ENCODE results near the gene PLPPR4. TPM values are rescaled to one million over a fixed set of nuclear protein-coding genes. Genes with fewer than 3 reads are reported as not detected.
"Not testable (repeated sequence)": the region's sequence is repeated elsewhere in the genome, so short reads cannot be mapped to it uniquely, and the experiment has no call there.

Gene PLPPR4
- polyA plus RNA-seq, 1 donor (not counting 4 experiments of a cell fraction or from before 2014, with no cell fraction given): not detected

- FAIRE-seq (no peak), DNase-seq (ENCODE audit: low read depth, low spot score) (no peak)
- Histone ChIP-seq H3K4me2 (ENCODE audit: control insufficient read depth, extremely low read depth, insufficient read depth, low read depth, low read length) (no peak overlapping the region), H3K4me1 (ENCODE audit: control insufficient read depth, extremely low read depth, insufficient read depth, low read length) (no peaks in the 10 kb centered on the region), H3K36me3 (ENCODE audit: control insufficient read depth in 2 of 2, extremely low read depth in 1 of 2, insufficient read depth in 2 of 2, low read length in 2 of 2) (no peaks in the 10 kb centered on the region), H3K4me3 (ENCODE audit: control insufficient read depth in 2 of 3, extremely low read depth in 1 of 3, insufficient read depth in 2 of 3, low read depth in 1 of 3, low read length in 3 of 3) (no peak overlapping the region), H3K27me3 (ENCODE audit: control insufficient read depth, extremely low read depth, insufficient read depth, low read length) (no peaks in the 10 kb centered on the region), H2AFZ (ENCODE audit: control insufficient read depth, low read length) (no peak overlapping the region), H3K9me1 (ENCODE audit: control insufficient read depth, extremely low read depth, insufficient read depth, low read length) (no peaks in the 10 kb centered on the region), H3K79me2 (ENCODE audit: control insufficient read depth, insufficient read depth, low read length) (no peaks in the 10 kb centered on the region), H3K9ac (ENCODE audit: control insufficient read depth, extremely low read depth, insufficient read depth, low read length) (no peak overlapping the region), H4K20me1 (ENCODE audit: control insufficient read depth, extremely low read depth, insufficient read depth, low read length) (no peaks in the 10 kb centered on the region), H3K27ac (ENCODE audit: control insufficient read depth, insufficient read depth, low read length) (no peak overlapping the region), H3K9me3 (ENCODE audit: control insufficient read depth, low read depth, low read length) (no peaks in the 10 kb centered on the region)
- TF ChIP-seq EZH2 (IDR thresholded peaks at IDR 0.05; ENCODE audit: low read length) (no peak), CTCF (optimal IDR thresholded peaks at IDR 0.05 in 1 of 3, IDR thresholded peaks at IDR 0.05 in 1 of 3, conservative IDR thresholded peaks at IDR 0.05 in 1 of 3; ENCODE audit: extremely low read depth in 1 of 3, insufficient read depth in 2 of 3, low read length in 3 of 3) (no peak)
- dilution Hi-C loops (cut with MboI; ENCODE audit: extremely low pct_ligation_motif_present, low sequenced_read_pairs): no loop called here
These were observed 16.8 kb downstream of the PLPPR4 start for GRCh38 chr1:99281105-99281504.

DNA sequence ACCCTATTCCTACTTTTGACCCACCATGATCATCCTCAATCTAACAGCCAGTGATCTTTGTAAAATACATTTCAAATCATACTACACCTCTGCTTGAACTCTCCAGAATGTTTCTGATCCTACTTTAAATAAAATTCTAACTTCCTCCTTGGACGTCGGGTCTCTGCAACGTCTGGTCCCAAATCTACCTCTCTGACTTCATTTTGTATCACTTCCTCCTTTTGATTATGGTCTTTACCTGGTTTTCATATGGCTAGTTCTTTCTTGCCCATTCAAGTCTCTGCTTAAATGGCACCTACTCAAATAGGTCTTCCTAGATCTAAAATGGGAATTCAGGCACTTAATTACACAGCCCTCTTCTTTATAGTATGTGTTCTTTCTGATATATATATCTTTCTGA, 18.2 kb downstream of the PLPPR4 start:
- H3K79me2 ChIP-seq (ENCODE audit: control insufficient read depth, insufficient read depth, low read length): no peaks in the 10 kb centered on the region
- H3K27ac ChIP-seq (ENCODE audit: control insufficient read depth, insufficient read depth, low read length): no peak overlapping the region
- DNase-seq (ENCODE audit: low read depth, low spot score): no peak
- no peaks in the 10 kb centered on the region for H4K20me1 ChIP-seq (ENCODE audit: control insufficient read depth, extremely low read depth, insufficient read depth, low read length)
- no peak for TF ChIP-seq CTCF (optimal IDR thresholded peaks at IDR 0.05 in 1 of 3, IDR thresholded peaks at IDR 0.05 in 1 of 3, conservative IDR thresholded peaks at IDR 0.05 in 1 of 3; ENCODE audit: extremely low read depth in 1 of 3, insufficient read depth in 2 of 3, low read length in 3 of 3)
- TF ChIP-seq EZH2 (IDR thresholded peaks at IDR 0.05; ENCODE audit: low read length): no peak
- H3K4me2 ChIP-seq (ENCODE audit: control insufficient read depth, extremely low read depth, insufficient read depth, low read depth, low read length): no peak overlapping the region
- H3K9me3 ChIP-seq (ENCODE audit: control insufficient read depth, low read depth, low read length): no peaks in the 10 kb centered on the region
- no peak for FAIRE-seq
- H3K4me1 ChIP-seq (ENCODE audit: control insufficient read depth, extremely low read depth, insufficient read depth, low read length): no peaks in the 10 kb centered on the region
- no peaks in the 10 kb centered on the region for H3K9me1 ChIP-seq (ENCODE audit: control insufficient read depth, extremely low read depth, insufficient read depth, low read length)
- no peak overlapping the region for H3K9ac ChIP-seq (ENCODE audit: control insufficient read depth, extremely low read depth, insufficient read depth, low read length)
- H3K36me3 ChIP-seq (ENCODE audit: control insufficient read depth in 2 of 2, extremely low read depth in 1 of 2, insufficient read depth in 2 of 2, low read length in 2 of 2): no peaks in the 10 kb centered on the region
- no peak overlapping the region for H3K4me3 ChIP-seq (ENCODE audit: control insufficient read depth in 2 of 3, extremely low read depth in 1 of 3, insufficient read depth in 2 of 3, low read depth in 1 of 3, low read length in 3 of 3)
- no peak overlapping the region for H2AFZ ChIP-seq (ENCODE audit: control insufficient read depth, low read length)
- dilution Hi-C loops (cut with MboI; ENCODE audit: extremely low pct_ligation_motif_present, low sequenced_read_pairs): no loop called here
- H3K27me3 ChIP-seq (ENCODE audit: control insufficient read depth, extremely low read depth, insufficient read depth, low read length): no peaks in the 10 kb centered on the region

DNA sequence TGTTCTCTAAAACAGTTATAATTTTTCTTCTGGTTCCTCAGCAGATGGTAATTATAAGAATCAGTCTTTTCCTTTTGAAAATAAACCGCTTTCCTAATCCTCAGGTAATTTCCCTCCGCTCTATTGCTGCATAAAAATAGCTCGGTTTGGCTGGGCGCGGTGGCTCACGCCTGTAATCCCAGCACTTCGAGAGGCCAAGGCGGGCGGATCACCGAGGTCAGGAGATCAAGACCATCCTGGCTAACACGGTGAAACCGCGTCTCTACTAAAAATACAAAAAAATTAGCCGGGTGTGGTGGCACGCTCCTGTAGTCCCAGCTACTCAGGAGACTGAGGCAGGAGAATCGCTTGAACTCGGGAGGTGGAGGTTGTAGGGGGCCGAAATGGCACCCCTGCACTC, 19.2 kb downstream of the PLPPR4 start:
- H3K27me3 ChIP-seq (ENCODE audit: control insufficient read depth, extremely low read depth, insufficient read depth, low read length); H3K4me2 ChIP-seq (ENCODE audit: control insufficient read depth, extremely low read depth, insufficient read depth, low read depth, low read length); DNase-seq (ENCODE audit: low read depth, low spot score); H4K20me1 ChIP-seq (ENCODE audit: control insufficient read depth, extremely low read depth, insufficient read depth, low read length); H3K9ac ChIP-seq (ENCODE audit: control insufficient read depth, extremely low read depth, insufficient read depth, low read length); H3K4me3 ChIP-seq (ENCODE audit: control insufficient read depth in 2 of 3, extremely low read depth in 1 of 3, insufficient read depth in 2 of 3, low read depth in 1 of 3, low read length in 3 of 3); H3K4me1 ChIP-seq (ENCODE audit: control insufficient read depth, extremely low read depth, insufficient read depth, low read length); H3K36me3 ChIP-seq (ENCODE audit: control insufficient read depth in 2 of 2, extremely low read depth in 1 of 2, insufficient read depth in 2 of 2, low read length in 2 of 2); H3K9me3 ChIP-seq (ENCODE audit: control insufficient read depth, low read depth, low read length); H3K79me2 ChIP-seq (ENCODE audit: control insufficient read depth, insufficient read depth, low read length); FAIRE-seq; H3K27ac ChIP-seq (ENCODE audit: control insufficient read depth, insufficient read depth, low read length); H2AFZ ChIP-seq (ENCODE audit: control insufficient read depth, low read length); H3K9me1 ChIP-seq (ENCODE audit: control insufficient read depth, extremely low read depth, insufficient read depth, low read length); dilution Hi-C loops (cut with MboI; ENCODE audit: extremely low pct_ligation_motif_present, low sequenced_read_pairs): not testable (repeated sequence)

Measured in keratinocyte (primary cell).